Measurements from ENCODE around the gene ADAP1.

GRCh38 chr7:945556-946255 is 8.8 kb downstream of the ADAP1 start:
- TF ChIP-seq, protein P1, sequence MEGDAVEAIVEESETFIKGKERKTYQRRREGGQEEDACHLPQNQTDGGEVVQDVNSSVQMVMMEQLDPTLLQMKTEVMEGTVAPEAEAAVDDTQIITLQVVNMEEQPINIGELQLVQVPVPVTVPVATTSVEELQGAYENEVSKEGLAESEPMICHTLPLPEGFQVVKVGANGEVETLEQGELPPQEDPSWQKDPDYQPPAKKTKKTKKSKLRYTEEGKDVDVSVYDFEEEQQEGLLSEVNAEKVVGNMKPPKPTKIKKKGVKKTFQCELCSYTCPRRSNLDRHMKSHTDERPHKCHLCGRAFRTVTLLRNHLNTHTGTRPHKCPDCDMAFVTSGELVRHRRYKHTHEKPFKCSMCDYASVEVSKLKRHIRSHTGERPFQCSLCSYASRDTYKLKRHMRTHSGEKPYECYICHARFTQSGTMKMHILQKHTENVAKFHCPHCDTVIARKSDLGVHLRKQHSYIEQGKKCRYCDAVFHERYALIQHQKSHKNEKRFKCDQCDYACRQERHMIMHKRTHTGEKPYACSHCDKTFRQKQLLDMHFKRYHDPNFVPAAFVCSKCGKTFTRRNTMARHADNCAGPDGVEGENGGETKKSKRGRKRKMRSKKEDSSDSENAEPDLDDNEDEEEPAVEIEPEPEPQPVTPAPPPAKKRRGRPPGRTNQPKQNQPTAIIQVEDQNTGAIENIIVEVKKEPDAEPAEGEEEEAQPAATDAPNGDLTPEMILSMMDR (IDR thresholded peaks at IDR 0.05) = no peak
- no peak for TF ChIP-seq POLR2A (IDR thresholded peaks at IDR 0.05)
